ENCODE results near the gene RBBP5. TPM values are rescaled to one million over a fixed set of nuclear protein-coding genes. Genes with fewer than 3 reads are reported as not detected.

The RBBP5 gene
- total RNA-seq, 1 donor from 2014 or later, result 14.7 TPM

- Mint-ChIP-seq H3K4me3 (ENCODE audit: unreplicated experiment) (no peak overlapping the region), H3K36me3 (ENCODE audit: unreplicated experiment) (no peaks in the 10 kb centered on the region), H3K27me3 (ENCODE audit: unreplicated experiment) (peaks cover 33% of the 10 kb centered on the region), H3K9me3 (ENCODE audit: unreplicated experiment) (no peaks in the 10 kb centered on the region), H3K4me1 (ENCODE audit: unreplicated experiment) (no peaks in the 10 kb centered on the region), H3K27ac (ENCODE audit: unreplicated experiment) (no peak overlapping the region)
- no peak for DNase-seq (ENCODE audit: extremely low spot score, unreplicated experiment)
- no peak for TF ChIP-seq CTCF (IDR thresholded peaks at IDR 0.05)
These were observed 73.4 kb downstream of the RBBP5 start for GRCh38 chr1:205048382-205048781.

GRCh38 chr1:205047764-205048231, 74.0 kb downstream of the RBBP5 start:
- H3K36me3 Mint-ChIP-seq (ENCODE audit: unreplicated experiment), result no peaks in the 10 kb centered on the region
- peaks cover 29% of the 10 kb centered on the region for H3K27me3 Mint-ChIP-seq (ENCODE audit: unreplicated experiment)
- no peak overlapping the region for H3K27ac Mint-ChIP-seq (ENCODE audit: unreplicated experiment)
- no peak for DNase-seq (ENCODE audit: extremely low spot score, unreplicated experiment)
- no peak for TF ChIP-seq CTCF (IDR thresholded peaks at IDR 0.05)
- H3K4me3 Mint-ChIP-seq (ENCODE audit: unreplicated experiment), result no peak overlapping the region
- H3K4me1 Mint-ChIP-seq (ENCODE audit: unreplicated experiment), result no peaks in the 10 kb centered on the region
- H3K9me3 Mint-ChIP-seq (ENCODE audit: unreplicated experiment), result no peaks in the 10 kb centered on the region

- H3K27me3 Mint-ChIP-seq (ENCODE audit: unreplicated experiment), result peaks cover 32% of the 10 kb centered on the region
- H3K36me3 Mint-ChIP-seq (ENCODE audit: unreplicated experiment), result no peaks in the 10 kb centered on the region
- no peak for DNase-seq (ENCODE audit: extremely low spot score, unreplicated experiment)
- no peak overlapping the region for H3K4me3 Mint-ChIP-seq (ENCODE audit: unreplicated experiment)
- H3K4me1 Mint-ChIP-seq (ENCODE audit: unreplicated experiment), result no peaks in the 10 kb centered on the region
- TF ChIP-seq CTCF (IDR thresholded peaks at IDR 0.05), result no peak
- H3K27ac Mint-ChIP-seq (ENCODE audit: unreplicated experiment), result no peak overlapping the region
- no peaks in the 10 kb centered on the region for H3K9me3 Mint-ChIP-seq (ENCODE audit: unreplicated experiment)
These were observed 74.9 kb downstream of the RBBP5 start for GRCh38 chr1:205046870-205047269.

GRCh38 chr1:205045146-205045545, 76.6 kb downstream of the RBBP5 start:
- no peak for DNase-seq (ENCODE audit: extremely low spot score, unreplicated experiment)
- no peak for TF ChIP-seq CTCF (IDR thresholded peaks at IDR 0.05)
- no peaks in the 10 kb centered on the region for H3K4me1 Mint-ChIP-seq (ENCODE audit: unreplicated experiment)
- H3K27ac Mint-ChIP-seq (ENCODE audit: unreplicated experiment), result no peak overlapping the region
- H3K4me3 Mint-ChIP-seq (ENCODE audit: unreplicated experiment), result no peak overlapping the region
- no peaks in the 10 kb centered on the region for H3K36me3 Mint-ChIP-seq (ENCODE audit: unreplicated experiment)
- peaks cover 45% of the 10 kb centered on the region for H3K27me3 Mint-ChIP-seq (ENCODE audit: unreplicated experiment)
- no peaks in the 10 kb centered on the region for H3K9me3 Mint-ChIP-seq (ENCODE audit: unreplicated experiment)

- no peak overlapping the region for H3K4me3 Mint-ChIP-seq (ENCODE audit: unreplicated experiment)
- H3K27me3 Mint-ChIP-seq (ENCODE audit: unreplicated experiment), result peaks cover 45% of the 10 kb centered on the region
- no peak overlapping the region for H3K27ac Mint-ChIP-seq (ENCODE audit: unreplicated experiment)
- DNase-seq (ENCODE audit: extremely low spot score, unreplicated experiment), result no peak
- H3K4me1 Mint-ChIP-seq (ENCODE audit: unreplicated experiment), result no peaks in the 10 kb centered on the region
- no peaks in the 10 kb centered on the region for H3K9me3 Mint-ChIP-seq (ENCODE audit: unreplicated experiment)
- TF ChIP-seq CTCF (IDR thresholded peaks at IDR 0.05), result no peak
- H3K36me3 Mint-ChIP-seq (ENCODE audit: unreplicated experiment), result no peaks in the 10 kb centered on the region
These were observed 77.0 kb downstream of the RBBP5 start for GRCh38 chr1:205044741-205045140.
